Measurements from ENCODE around the gene PUM2.
A peak's percentile ranks its signal among the peaks of the same experiment; 100 is the strongest.
"Not testable (repeated sequence)": the region's sequence is repeated elsewhere in the genome, so short reads cannot be mapped to it uniquely, and the experiment has no call there.

Gene PUM2

GRCh38 chr2:20235655-20236305 lies 114.9 kb downstream of the PUM2 start:
- no peak for DNase-seq

GRCh38 chr2:20234597-20234996 lies 116.0 kb downstream of the PUM2 start:
- not testable (repeated sequence) for DNase-seq

GRCh38 chr2:20232837-20233207 lies 117.8 kb downstream of the PUM2 start:
- DNase-seq, result no peak

- no peak for DNase-seq
Measured at GRCh38 chr2:20231598-20232026, 119.0 kb downstream of the PUM2 start.

- DNase-seq, result no peak
Measured at GRCh38 chr2:20231159-20231558, 119.5 kb downstream of the PUM2 start.

GRCh38 chr2:20230114-20230425 lies 120.6 kb downstream of the PUM2 start:
- DNase-seq, result no peak

- no peak for DNase-seq
Measured at GRCh38 chr2:20229322-20230113, 121.1 kb downstream of the PUM2 start.

GRCh38 chr2:20227894-20228505 lies 122.6 kb downstream of the PUM2 start:
- DNase-seq, result no peak

- DNase-seq, result no peak
Measured at GRCh38 chr2:20226152-20226545, 124.5 kb downstream of the PUM2 start.

- DNase-seq, result peak in 19 of 51 donors; percentile 4 to 52 (median 23)
Measured at GRCh38 chr2:20225294-20226151, 125.1 kb downstream of the PUM2 start.

- DNase-seq, result peak in 9 of 51 donors; percentile 11 to 51 (median 33)
Measured at GRCh38 chr2:20224716-20225293, 125.8 kb downstream of the PUM2 start, which contains the start of gene SDC1. TSS of gene SDC1 (minus strand) at chr2:20225130. CDS start at chr2:20224867, 263 bp downstream.

- no peak for DNase-seq
Measured at GRCh38 chr2:20224164-20224715, 126.4 kb downstream of the PUM2 start.

GRCh38 chr2:20223407-20224163 lies 127.1 kb downstream of the PUM2 start:
- DNase-seq, result peak in 9 of 51 donors; percentile 6 to 33 (median 19)

GRCh38 chr2:20222769-20223406 lies 127.8 kb downstream of the PUM2 start:
- DNase-seq, result no peak

GRCh38 chr2:20222014-20222768 lies 128.5 kb downstream of the PUM2 start:
- DNase-seq, result no peak

GRCh38 chr2:20221555-20221973 lies 129.1 kb downstream of the PUM2 start:
- no peak for DNase-seq

- no peak for DNase-seq
Measured at GRCh38 chr2:20220806-20221554, 129.7 kb downstream of the PUM2 start.

GRCh38 chr2:20219763-20220380 lies 130.8 kb downstream of the PUM2 start:
- DNase-seq, result no peak

All from hypothalamus (tissue), 51 donors.